Left renal cortex interstitium (tissue), 4 donors: ENCODE measurements around the gene RANBP1. TPM values are rescaled to one million over a fixed set of nuclear protein-coding genes. Genes with fewer than 3 reads are reported as not detected.
A peak's percentile ranks its signal among the peaks of the same experiment; 100 is the strongest.

Source experiments
- DNase-seq, 4 donors: peaks; one replicate each; pipeline ENCODE4 v3.0.0-alpha.2; 2013; ENCODE audit warnings: low read depth in 4 of 4, low spot score in 2 of 4, missing footprints in 1 of 4
- polyA plus RNA-seq, 4 donors: library from polyadenylated mRNA; unstranded; fragments of 120-200 nt; gene quantifications; one replicate each; pipeline ENCODE4 v1.2.1, GENCODE V29; 2013; ENCODE audit not compliant: insufficient read length in 4 of 4

Gene RANBP1
- polyA plus RNA-seq, 4 donors, result 169 to 211 (median 180) TPM

DNA sequence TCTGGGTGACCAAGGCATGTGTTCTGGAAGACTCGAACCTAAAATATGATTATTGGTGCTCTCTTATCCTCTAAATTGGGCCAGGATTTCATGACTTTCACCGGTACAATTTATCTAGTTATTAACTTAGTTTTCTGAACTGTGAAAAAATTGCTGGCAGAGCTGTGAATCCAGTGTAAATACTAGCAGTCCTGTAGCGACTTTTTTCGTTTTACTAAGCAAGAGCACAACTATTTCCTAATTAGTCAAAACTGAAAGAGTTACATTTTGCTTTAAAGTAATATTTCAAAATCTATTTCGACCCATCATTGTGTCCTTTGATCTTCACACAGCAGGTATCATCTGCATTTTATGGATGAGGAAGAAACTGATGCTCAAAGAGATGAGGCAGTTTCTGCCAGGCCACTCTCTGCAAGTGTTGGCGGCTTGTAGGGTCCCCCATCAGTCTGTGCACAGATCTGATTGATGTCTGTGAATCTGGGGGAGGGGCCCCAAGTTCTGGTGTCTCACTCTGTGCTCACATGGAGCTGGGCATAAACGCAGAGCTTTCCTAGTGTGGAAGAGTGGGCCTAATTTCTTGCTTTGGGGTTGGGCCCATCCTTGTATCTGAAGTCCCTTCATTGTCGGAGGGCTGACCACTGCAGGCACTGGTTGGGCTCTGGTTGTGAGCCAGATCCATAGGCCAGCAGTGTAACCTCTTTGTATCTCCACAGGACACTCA is 2.6 kb downstream of the RANBP1 start:
- DNase-seq, result no peak

DNA sequence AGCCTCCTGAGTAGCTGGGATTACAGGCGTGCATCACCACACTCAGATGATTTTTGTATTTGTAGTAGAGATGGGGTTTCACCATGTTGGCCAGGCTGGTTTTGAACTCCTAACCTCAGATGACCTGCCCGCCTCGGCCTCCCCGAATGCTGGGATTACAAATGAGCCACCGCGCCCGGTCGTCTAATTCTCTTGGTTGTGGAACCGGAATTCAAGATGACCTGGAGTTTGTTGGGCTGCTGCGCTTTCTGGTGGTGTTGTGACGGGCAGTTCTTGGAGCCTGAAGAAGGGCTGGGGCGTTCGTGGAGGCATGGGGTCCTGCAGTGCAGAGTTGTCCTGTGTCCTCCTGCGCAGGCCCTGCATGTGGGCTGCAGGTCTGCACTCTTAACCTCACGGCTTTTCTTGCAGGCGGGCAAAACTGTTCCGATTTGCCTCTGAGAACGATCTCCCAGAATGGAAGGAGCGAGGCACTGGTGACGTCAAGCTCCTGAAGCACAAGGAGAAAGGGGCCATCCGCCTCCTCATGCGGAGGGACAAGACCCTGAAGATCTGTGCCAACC is 6.0 kb downstream of the RANBP1 start:
- no peak for DNase-seq

DNA sequence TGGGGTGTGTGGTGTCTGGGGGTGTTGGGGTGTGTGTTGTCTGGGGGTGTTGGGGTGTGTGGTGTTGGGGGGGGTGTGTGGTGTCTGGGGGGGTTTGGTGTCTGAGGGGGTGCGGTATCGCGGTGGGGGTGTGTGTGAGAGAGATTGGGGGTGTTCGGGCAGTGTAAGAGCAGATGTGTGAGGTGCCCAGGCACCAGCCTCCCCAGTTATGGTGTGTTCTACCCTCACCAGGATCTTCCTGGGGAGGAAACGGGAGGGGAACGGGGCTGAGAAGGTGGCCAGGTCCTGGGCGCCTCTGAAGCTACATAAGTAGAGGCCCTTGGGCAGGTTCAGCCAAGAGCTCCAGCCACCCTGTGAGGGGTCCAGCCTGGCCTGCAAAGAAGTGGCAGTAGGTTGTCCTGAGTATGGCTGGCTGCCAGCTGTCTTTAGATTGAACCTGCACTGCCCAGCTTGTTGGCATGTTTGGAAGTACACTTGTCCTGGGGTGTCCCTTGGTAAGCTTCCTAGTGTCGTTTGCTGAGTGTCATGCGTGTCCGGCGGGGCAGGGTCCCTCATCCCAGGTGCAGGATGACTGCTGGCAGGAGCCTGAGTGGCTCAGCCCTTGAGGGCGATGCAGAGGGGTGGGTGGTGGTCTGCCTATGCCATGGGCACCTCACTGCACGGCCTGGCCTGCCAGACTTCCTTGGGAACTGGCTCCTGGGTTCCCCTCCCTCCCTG is 7.6 kb downstream of the RANBP1 start:
- DNase-seq, result no peak

- DNase-seq, result no peak
These were observed 8.3 kb downstream of the RANBP1 start for GRCh38 chr22:20124083-20124787.

DNA sequence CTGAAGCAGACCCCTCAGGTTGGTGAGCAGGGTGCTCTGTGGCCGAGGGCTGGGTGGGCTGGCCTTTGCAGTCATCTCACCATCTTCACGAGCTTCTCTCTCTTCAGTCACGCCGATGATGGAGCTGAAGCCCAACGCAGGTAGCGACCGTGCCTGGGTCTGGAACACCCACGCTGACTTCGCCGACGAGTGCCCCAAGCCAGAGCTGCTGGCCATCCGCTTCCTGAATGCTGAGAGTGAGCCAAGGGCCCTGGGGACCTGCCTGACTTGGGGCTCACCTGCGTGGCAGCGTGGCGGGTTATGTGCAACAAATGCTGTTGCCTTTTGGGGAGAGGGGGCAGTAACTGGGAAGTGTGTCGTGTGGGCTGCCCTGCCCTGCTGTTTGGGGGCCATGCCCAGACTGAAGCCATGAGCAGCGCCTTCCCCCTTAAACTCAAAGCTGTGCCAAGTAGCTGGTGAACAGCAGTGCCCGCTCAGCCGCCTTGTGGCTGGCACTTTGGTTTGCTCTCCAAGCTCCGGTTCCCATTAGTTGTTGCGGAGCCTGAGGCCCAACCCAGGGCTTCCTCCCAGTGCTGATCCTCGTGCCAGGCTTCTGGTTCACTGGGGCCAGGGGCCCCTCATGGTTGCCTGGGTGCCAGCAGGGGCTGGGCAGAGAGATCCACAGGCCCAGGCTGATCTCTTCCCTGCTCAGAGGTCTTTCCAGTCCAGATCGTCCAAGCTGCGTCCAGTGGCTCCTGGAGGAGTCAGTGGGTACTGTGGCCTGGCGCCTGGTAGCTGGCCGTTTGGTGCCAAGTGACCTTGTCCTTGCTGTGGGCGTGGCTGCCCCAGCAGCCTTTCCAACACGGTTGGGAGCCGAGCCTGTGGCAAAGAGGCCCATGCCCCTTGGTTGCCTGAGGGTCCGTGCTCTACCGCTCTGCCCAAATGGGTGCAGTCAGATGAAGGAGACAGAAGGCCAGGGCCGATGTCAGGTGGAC is 9.6 kb downstream of the RANBP1 start:
- no peak for DNase-seq

DNA sequence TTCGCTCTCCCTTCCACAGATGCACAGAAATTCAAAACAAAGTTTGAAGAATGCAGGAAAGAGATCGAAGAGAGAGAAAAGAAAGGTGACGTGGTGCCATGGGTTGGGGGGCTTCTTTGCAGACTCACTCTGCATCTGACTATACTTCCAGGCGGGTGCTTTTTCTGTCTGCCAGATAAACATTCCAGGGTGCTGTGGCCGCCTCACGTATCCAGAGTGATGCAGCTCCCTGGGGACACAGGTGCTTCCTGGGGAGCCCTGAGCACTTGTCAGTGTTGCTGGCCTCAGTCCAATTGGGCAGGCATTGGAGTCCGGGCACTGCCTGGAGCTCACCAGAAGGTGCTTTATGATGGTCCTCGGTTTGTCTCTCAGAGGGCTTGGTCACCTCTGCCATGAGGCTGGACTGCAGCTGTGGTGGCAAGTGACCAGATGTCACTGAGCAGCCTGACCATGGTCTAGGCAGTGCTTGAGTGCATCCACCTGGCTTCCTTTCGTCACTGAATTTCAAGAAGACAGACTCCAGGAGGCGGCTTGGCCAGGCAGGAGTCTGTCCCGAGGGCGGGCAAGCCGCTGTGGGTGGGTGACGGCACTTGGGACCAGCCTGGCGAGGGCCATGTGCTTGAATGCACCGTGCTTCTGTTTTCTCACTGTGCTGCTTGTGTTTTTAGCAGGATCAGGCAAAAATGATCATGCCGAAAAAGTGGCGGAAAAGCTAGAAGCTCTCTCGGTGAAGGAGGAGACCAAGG is 10.6 kb downstream of the RANBP1 start:
- no peak for DNase-seq

- DNase-seq, result no peak
These were observed 11.5 kb downstream of the RANBP1 start for GRCh38 chr22:20127318-20127868.

GRCh38 chr22:20127869-20128618 is 12.1 kb downstream of the RANBP1 start:
- no peak for DNase-seq

DNA sequence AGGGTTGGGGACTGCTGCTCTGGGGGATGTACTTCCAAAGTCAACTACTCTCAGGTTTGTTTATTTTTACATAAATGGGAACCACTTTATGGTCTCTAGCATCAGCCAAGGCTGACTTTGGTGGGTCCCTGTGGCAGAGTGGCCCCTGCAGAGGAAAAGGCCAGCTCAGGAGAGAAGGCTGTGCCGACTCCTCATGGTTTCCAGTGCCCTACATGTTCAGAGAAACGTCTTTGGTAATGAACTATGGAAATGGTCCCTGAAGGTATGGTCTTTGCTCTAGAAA is 12.7 kb downstream of the RANBP1 start:
- no peak for DNase-seq

DNA sequence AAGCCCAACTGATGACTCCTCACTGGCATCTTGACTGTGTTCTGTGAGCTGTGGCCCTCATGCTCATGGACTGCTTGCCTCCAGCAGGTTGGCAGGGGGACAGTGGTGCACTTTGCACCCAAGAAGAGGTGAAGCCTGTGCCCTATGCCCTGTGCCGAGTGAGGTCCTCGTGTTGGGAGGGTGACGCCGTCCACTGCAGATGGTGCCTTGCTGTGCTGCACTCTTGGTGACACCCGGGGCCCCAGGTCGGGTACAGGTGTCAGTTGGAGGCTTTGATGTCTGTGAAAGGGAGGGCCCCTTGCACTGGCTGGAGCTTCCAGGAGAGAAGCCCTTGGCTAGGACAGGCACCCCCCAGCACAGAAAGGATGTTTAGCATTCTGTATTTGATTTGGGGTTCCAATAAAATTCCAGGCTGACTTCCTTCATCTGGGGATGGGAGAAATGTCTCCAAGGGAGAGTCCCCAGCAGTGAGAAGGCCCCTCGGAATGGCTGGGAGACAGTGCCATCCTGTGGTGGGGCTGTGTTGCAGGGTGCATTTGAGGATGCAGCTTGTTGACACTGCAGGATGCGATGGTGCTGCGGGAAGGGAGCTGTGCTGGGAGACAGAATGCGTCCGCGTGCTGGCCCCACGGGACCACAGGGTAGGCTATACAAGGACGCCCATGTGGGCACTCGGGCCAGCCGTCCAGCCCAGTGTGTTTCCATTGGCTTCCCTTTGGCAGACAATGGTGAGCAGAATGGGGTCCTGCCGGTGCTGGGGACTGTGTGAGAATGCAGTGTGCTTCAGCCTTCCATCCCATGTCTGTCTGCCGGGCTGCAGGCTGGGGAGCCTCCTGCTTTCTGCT is 13.2 kb downstream of the RANBP1 start:
- no peak for DNase-seq

GRCh38 chr22:20129747-20130014 is 13.8 kb downstream of the RANBP1 start:
- no peak for DNase-seq

DNA sequence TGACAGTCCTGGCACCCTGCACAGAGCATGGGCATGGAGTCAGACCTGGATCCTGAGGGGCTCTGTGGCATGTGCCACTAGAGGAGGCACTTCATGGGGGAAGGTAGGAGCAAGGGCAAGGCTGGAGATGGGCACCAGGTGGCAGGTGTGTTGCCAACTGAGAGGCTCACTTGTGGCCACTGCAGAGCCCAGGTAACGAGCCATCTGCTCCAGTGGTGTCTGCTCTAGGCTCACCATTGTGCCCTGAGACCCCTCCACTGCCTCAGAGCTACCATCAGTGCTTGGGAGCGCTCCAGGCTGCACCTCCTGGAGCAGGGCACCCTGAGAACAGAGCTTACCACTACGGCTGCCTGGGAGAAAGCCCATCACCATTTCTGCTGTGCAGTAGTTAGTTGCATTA is 14.4 kb downstream of the RANBP1 start:
- no peak for DNase-seq

DNA sequence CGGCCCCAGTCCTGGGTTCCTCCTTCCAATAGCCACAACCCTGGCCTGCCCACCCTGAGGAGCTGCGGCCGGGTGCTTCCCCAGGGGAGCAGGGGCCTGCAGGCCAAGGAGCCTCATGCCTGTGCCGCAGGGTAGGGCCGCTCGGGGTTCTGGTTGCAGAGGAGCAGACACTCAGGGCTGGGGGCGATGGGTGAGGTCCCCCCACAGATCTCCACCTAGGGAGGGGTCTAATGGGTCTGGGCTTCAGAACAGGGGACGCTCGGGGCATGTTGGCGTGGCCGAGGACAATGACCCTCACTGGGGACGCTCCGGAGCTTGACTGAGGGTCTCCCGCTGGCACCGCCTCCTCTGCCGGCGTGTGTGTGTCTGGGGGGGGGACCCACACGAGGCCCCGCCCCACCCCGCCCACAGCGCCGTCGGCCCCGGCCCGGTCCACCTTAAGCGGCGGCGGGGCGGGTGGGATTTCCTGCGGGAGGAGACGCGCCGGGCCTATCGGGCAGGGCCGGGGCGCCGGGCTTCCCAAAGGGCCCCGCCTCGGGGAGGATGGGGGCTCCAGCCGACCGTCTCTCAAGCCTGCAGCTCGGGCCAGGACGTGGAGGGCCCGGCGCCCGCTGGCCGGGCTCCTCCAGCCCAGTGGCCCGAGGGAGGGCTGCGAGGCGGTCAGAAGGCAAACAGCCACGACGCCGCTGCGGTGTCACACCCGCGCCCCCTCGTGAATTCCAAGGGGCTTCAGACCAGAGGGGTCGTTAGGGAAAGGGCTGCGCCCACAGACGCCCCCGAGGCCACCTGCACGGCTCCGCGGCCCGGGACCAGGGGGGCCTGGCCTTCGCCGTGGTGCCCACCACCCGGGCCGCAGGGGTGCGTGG is 15.1 kb downstream of the RANBP1 start:
- peak in 3 of 4 donors; percentile 56 to 67 (median 60) for DNase-seq

GRCh38 chr22:20131597-20131858 is 15.6 kb downstream of the RANBP1 start, which contains the start of gene ZDHHC8:
ZDHHC8 (plus strand) TSS chr22:20131804; CDS start chr22:20131948, 144 bp downstream.
- no peak for DNase-seq

- no peak for DNase-seq
These were observed 16.2 kb downstream of the RANBP1 start for GRCh38 chr22:20131859-20132685.

DNA sequence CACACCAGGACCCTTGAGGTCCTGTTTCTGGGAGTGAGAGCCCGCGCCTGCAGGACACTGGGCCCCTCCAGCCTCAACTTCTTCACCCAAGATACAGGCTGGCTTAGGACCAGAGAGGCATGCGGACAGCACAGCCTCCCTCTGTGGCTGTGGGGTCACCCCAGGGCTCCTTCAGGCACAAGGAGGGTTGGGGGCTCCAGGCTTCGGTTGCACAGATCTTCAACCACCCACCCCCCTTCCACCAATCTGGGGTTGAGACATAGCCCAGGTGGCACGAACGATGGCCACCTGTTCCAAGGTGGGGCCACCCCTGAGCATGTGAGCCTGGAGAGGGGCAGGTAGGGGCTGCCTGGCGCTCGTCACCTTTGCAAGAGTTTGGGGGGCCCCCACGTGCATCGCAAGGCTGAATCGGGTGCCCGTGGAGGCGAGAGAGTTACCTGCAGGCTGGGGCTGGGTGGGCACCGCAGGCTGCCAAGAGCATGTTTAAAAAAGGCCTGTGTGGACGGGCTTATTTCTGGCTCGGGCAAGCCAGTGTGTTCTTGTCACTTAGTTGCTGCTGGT is 16.9 kb downstream of the RANBP1 start:
- no peak for DNase-seq
